GM18520 (cell line): ENCODE data around the gene SEC14L3.

Experiments used
- ATAC-seq: cut with Tn5 transposase; IDR thresholded peaks from one replicate; pipeline ENCODE4 v1.9.1; 2021; ENCODE audit not compliant: unreplicated experiment

The SEC14L3 gene

DNA sequence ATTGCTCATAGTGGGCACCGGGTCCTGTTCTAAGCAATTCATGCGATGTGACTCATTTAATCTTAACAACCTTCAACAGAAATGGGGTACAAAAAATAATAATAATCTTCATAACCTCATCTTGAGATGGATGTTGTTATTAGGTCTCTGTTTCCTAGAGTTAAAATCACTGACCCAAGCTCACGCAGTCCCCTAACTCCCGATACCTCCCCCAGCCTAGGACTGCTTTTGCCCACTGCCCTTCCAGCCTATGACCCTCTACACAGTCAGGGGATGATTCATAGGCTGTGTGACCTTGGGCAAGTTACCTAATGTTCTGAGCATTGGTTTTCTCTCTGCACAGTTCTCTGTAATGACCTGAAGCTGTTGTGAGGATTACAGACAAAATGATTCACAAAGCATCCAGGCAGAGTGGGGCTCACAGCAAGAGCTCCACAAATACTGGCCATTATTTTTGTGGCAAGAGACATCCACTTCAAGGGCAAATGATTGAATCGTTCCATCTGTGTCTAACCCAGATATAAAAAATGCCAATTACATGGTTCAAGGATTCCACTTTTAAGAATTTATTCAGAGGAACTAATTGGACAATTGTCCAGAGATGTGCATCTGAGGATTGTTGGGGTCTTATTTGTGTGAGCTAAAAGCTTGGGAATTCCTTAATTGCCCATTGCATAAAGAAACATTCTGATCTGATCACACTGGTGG, 26.2 kb downstream of the SEC14L3 start:
- ATAC-seq, result no peak

DNA sequence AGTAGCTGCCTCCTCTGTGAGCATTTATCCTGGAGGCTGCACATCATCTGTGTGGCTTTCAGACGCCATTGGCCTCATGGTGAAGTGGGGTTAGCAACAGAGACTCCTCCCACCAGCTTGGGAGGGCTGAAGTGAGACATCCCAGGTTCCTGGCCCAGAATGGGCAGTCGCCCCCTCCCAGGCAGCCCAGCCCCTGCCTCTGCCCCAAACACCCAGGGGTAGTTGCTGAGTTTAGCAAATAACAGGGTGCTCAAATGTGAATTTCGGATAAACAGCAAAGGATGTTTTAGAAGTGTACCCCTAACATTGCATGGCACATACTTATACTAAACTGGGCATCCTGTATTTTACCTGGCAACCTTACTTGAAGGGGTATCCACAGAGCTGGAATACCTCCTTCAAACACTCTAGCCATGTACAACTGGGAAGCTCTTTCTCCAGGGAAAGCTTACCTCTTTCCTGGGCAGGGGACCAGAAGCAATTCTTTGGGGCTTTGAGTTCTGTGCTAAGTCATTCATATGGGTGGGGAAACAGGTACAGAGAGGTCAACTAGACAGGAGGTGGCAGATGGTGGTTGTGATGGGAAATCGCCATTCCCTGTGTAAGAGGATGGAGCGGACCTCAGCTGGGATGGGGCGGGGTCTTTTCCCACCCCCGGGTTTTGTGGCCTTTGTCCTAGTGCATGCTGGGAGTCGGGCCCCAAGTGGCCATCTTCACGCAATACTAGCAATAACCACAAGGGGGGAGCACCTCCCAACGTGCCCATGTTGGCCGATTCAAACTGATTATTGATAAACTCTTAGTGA, 27.0 kb downstream of the SEC14L3 start:
- no peak for ATAC-seq

DNA sequence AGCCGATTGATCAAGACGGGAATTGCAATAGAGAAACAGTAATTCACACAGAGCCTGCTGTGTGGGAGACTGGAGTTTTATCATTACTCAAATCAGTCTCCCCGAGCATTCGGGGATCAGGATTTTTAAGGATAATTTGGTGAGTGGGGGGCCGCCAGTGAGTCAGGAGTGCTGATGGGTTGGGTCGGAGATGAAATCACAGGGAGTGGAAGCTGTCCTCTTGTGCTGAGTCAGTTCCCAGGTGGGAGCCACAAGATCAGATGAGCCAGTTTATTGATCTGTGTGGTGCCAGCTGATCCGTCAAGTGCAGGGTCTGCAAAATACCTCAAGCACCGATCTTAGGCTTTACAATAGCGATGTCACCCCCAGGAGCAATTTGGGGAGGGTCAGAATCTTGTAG, 30.7 kb downstream of the SEC14L3 start:
- ATAC-seq, result no peak

DNA sequence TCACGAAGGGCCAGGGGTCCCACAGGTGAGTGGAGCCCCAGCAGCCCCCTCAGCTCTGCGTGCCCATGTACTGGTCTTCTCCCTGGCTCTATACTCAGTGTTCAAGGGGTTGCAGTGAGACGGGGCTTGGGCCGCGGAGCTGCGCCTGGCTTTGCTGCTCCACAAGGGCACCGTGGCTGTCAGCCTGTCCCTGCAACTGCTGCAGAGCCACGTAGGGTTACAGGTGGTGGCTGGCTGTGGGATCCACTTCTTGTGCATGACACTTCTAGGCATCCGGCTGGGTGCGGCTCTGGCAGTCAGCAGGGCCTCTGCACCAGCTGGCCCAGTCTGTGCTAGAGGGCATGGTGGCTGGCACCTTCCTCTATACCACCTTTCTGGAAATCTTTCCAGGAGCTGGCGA, 32.0 kb downstream of the SEC14L3 start:
- ATAC-seq, result no peak

DNA sequence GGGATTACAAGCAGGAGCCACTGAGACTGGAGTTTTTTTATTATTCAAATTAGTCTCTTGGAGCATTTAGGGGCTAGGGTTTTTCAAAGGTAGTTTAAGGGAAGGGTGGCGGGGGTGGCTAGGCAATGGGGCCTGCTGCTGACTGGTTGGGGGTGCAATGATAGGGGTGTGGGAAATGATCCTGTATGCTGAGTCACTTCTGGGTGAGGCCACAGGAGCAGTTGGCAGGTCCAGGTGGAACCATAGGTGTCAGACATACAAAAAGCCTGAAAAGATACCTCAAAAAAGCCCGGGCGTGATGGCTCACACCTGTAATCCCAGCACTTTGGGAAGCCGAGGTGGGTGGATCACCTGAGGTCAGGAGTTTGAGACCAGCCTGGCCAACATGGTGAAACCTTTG, 32.6 kb downstream of the SEC14L3 start:
- no peak for ATAC-seq

DNA sequence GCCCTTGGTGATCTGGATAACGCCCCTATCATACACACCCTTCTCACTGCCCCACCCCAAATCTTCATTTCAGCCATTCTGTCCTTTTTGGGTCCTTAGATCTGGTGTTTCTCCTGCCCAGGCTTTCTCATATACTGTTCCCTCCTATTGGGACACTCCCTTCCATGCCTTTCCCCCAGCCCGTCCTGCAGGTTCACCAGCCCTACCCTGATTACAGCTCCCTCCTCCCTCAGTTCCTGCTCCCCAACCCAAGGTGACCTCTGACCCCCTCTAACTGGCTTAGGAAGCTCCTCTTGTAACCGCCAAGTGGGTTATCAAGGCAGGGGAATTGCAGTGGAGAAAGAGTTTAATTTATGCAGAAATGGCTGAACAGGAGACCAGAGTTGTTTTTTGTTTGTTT, 33.3 kb downstream of the SEC14L3 start:
- no peak for ATAC-seq

DNA sequence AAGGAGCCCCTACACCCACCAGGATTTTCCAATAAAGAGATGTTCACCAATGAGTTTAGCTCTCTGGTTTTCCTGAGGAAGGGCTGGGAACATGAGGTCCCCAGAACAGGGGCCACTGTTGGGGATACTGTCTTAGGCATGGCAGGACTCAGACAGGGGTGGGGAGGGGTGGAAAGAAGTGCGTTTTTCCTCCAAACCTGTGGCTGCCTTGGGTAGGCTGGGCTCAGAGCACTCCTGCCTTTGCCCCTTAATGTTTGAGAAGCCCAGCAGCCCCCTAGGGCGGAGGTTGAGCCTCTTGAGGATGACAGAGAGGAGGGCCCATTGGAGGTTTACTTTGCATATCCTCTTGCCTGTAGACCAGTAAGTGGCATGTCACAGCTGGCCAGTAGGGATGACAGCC, 35.6 kb downstream of the SEC14L3 start:
- no peak for ATAC-seq

DNA sequence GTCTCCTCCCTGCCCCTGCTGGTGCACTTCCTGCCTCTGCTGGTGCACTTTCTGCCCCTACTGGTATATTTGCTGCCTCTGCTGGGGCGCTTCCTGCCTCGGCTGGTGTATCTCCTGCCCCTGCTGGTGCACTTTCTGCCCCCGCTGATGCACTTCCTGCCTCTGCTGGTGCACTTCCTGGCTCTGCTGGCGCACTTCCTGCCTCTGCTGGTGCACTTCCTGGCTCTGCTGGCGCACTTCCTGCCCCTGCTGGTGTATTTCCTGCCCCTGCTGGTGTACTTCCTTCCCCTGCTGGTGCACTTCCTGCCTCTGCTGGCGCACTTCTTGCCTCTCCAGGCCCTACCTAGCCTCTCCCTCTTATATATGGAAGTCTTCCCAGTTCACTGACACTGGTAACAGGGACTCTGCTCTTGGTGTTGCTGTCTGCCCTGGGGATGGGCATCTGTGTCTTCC, 36.1 kb downstream of the SEC14L3 start:
- no peak for ATAC-seq

DNA sequence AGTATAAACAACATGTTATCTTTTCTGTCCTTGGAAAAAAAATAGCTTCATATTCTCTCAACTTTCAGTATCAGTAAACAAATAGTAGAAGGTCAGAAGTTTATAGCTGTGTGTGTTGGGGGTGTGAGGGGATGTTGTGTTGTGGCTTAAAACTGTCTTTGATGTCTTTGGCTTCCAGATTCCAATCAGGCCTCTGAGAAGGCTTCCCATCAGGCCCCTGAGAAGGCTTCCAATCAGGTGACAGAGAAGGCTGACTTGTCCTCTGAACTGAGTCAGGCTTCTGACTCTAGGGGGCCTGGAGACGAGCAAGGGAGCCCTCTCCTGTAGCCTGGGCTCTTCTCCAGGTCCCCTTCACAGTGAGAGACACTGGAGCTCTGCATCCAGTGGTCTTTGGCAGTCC, 37.0 kb downstream of the SEC14L3 start:
- ATAC-seq, result no peak

DNA sequence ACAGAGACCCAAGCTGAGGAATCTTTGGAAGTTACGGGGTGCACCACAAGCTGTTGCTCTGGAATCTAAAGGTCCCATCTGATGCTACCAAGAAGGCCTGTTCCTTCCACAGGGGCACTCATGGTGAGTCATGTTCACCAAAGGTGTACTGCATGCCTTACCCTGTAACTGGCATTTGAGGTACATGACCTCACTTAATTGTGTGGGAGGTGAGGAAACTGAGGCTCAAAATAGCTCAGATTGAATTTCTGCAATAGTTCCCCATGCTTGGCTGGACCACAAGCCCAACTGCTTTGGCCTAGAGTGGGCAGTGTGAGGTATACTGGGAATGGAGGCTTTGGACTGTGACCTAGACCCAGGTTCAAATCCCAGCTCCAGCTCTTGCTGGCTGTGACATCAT, 38.0 kb downstream of the SEC14L3 start:
- ATAC-seq, result no peak

DNA sequence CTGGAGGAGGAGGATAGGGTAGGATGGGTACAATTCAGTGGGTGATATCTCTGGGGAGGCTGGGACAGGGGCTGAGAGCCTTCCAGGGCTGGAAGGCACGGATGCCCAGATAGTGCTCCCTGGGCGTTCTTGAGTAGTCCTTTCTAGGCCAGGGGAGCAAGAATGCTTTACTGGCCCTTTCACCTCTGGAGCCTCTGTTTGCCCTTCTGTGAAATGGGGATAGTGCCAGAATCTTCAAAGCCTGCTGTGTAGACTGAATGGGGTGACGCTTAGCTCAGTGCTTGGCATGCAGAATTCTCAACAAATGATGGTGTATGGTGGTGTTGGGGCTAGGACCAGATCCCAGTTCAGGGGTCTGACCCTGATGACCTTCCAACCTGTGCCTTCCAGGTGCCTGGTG, 38.6 kb downstream of the SEC14L3 start:
- ATAC-seq, result no peak

DNA sequence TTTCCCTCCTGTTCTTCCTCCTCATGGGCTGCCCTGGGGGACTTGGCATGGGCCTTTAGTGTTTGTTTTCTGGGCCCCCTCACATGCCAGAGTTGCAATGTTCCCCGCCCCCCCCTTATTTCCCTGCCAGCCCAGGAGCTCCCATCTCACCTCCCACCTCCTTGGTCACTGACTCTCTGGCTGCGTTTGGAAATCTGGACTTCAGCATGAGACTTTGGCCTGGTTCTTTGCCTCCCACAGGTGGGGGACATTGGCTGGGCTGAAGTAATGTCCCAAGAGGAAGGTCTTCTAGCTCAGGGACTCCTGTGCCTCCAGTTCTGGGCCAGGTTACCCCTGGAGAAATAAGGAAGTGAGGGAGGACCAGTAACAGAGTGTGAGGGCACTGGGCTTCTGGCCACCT, 39.3 kb downstream of the SEC14L3 start:
- ATAC-seq, result no peak

DNA sequence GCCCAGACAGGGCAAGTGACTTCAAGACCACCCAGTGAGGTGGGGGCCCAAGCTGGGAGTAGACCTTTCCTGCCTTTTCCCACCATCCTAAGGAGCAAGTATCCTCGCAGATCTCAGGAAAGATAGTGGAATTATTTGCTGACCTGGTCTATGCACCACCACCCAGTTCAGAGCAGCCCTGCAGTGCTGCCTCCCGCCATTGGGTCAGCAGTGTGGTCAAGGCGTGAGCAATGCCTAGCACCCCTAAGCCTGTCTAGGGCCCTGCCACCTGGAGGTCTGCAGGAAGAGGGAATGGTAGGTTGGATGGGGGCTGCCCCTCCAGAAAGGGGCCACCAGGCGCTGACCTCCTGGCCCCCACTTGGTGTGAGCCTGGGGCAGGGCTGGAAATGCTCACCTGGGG, 39.7 kb downstream of the SEC14L3 start:
- no peak for ATAC-seq

DNA sequence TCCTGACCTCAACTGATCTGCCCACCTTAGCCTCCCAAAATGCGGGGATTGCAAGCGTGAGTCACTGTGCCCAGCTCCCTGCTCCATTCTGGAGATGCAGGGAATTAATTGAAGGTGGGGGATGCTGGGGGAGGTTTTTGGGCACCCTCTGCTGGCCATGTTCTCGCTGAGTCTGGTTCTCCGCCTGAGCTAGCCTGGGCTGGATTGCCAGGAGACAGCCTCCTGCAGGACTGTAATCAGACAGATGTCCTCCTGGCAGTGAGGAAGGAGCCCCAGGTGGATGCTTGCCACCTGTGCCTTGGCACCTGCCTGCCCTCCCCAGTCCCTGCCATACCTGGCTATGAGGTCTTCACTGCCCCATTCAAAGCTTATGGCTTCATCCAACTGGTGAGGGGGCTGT, 40.9 kb downstream of the SEC14L3 start:
- no peak for ATAC-seq

DNA sequence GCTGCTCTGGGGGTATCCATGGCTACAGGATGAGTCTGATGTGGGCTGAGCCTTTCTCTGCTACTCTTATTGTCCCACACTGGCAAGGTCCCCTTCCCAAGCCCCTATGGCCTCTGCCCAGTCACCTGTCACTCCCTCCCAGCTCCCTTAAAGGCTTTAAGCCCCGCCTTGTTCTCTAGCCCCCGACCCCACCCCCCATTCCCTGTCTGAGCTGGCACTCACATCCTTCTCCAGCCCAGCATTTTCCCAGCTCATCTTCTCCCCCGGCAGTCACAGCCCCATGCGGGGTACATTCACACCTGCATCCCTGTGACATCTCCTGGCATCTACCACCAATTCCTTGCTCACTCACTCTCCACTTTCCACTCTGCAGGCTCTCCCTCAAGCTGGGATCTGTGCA, 41.9 kb downstream of the SEC14L3 start:
- no peak for ATAC-seq

DNA sequence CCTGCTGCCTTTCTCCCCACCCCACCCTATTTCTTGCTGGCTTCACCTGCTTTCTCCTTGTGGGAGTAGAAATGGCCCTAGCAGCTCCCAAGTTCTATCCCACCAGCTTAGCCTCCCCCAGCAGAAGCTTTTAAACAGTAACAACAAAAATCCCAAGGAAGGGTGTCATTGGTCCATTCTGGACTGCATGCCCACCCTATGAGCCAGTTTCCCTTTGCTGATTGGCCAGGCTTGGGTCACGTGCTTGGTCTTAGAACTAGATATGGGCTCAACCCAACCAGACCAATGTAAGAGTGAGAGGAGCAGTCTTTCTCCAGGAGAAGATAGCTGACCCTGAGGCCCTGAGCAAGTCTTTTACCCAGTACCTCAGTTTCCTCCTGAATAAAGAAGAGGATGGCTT, 43.9 kb downstream of the SEC14L3 start:
- ATAC-seq, result no peak

DNA sequence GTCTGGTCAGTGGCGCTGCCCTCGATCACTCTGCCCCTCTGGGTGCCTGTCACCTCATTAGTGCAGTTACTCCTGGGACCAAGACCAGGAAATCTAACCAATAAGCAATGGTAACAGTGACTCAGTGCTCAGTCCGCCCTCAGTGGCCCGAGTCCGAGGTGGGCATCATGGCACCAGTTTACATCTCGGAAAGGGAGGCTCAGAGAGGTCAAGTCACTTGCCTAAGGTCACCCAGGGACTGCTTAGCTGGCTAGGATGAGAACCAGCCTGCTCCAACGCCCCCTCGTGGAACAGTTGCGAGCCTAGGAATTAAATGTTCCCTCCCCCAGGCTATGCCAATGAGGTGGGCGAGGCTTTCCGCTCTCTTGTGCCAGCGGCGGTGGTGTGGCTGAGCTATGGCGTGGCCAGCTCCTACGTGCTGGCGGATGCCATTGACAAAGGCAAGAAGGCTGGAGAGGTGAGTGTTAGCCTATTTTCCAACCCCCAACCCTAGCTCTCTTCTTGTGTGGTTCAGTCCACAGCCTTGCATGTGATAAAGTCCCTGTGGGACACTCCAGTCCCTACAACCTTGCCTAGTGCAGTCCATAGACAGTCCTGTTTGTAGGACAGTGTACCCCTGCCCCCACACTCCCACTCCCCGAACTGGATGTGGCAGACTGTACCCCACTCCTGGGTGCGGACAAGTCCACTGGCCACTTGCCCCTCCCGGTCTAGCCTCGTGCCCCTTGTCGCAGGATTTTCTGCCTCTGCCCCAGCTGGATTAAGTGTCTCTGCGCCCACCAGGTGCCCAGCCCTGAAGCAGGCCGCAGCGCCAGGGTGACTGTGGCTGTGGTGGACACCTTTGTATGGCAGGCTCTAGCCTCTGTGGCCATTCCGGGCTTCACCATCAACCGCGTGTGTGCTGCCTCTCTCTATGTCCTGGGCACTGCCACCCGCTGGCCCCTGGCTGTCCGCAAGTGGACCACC, 45.1 kb downstream of the SEC14L3 start:
- ATAC-seq, result no peak

DNA sequence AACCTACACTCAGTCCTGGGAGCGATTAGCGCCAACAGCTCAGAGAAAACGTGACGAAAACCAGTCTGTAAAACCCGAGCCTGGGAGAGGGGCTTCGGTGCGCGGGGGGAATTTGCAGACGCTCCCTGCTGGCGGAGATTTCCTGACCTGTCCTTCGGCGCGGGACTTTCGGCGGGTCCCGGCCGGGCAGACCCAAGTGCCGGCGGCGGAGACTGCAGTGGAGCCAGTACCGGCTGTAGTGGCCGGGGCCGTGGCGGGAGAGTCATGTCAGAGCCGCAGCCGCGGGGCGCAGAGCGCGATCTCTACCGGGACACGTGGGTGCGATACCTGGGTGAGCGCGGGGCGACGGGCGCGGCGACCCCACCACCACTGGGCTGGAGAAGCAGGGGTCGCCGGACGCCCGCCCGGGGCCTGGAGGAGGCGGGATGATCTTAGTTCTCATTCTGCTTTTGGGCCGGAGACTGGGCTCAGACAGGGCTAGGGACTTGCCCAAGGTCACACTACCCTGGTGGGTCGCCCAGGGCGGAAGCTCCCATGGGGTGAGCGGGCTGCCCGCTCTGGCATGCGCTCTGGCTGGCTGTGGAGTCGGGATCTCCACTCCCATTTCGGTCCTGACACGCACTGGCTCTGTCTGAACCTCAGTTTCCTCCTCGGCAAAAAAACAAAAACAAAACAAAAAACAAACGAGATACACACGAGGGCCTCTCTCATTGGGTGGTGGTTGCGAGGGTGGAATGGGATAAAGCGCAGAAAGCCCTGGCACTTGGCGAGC, 46.0 kb downstream of the SEC14L3 start, which contains the start of gene MTFP1:
Gene MTFP1 (plus strand): TSS at position 153 of the 772 bp plus-strand sequence. CDS start 112 bp downstream, at position 265.
- ATAC-seq, result no peak

DNA sequence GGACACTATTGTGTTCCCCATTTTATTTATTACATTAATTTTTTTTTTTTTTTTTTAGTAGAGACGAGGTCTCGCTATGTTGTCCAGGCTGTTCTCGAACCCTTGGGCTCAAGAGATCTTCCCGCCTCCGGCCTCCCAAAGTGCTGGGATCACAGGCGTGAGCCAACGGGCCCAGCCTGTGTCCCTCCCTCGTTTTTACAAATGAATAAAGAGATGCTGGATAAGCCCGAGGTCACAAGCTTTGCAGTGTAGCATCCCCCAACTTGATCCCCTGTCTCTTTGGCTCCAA, 46.5 kb downstream of the SEC14L3 start:
- ATAC-seq, result no peak

DNA sequence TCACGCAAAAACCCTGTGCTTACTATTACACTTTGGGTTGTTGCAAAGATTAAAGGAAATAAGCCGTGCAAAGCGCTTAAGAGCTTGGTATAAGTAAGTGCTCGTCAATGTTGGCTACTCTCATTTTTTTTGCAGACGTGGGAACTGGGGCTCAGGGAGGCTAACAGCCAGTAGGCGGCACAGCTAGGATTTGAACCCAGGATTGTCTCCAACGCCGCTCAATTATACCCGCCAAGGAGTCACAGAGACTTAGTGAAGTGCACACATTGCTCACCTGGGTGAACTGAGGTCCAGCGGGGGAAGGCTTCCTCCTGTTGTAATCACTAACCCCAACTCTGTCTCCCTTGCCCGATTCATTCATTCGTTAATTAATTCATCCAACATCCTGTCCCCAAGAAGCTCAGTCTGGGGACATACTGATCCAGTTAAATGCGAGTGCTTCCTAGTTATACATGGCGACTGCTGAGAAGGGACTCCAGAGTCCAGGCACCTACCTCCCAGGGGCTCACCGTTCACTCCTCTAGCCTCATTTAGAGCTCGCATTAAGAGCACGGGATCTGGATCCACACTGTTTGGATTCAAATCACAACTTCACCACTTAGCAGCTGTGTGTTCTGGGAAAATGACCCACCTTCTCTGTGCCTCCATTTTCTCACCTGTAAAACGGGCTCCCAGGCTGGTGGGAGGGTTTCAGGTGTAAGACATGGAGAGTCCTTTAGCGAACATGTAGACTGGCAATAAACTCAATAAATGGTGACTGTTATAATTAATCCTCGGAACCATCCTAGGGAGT, 47.1 kb downstream of the SEC14L3 start:
- ATAC-seq, result no peak
